GM12878 (cell line): Measurements from ENCODE around the gene MTTP. TPM values are rescaled to one million over a fixed set of nuclear protein-coding genes. Genes with fewer than 3 reads are reported as not detected.

Experiments
- ATAC-seq: fragments of 200-7000 bp; cut with Tn5 transposase; 3 replicates; pipeline ENCODE4 v1.9.1; 2020; ENCODE audit warnings: mild to moderate bottlenecking, moderate library complexity
- BruUV-seq: library from RNA; stranded (reverse); fragments of 400-500 nt; replicated peaks from 2 replicates; lab custom pipeline; 2021; lab: Mats Ljungman, UMichigan
- CTCF ChIA-PET: fragments of 300-600 bp; sonication (Branson Sonifier 250); formaldehyde crosslinking; extraction: SDS; loops from one replicate; lab custom pipeline; 2021; ENCODE audit warnings: inconsistent platforms; lab: Yijun Ruan, JAX
- POLR2A ChIA-PET: fragments of 350-600 bp; formaldehyde crosslinking; extraction: SDS; loops from one replicate; lab custom pipeline; 2021; ENCODE audit warnings: inconsistent platforms; lab: Charles Lee
- RAD21 ChIA-PET: fragments of 300-600 bp; sonication (Branson Sonifier 250); formaldehyde crosslinking; loops from one replicate; lab custom pipeline; 2023; ENCODE audit warnings: antibody characterized with exemption; ENCODE audit not compliant: unreplicated experiment; lab: Charles Lee
- SMC1A ChIA-PET: fragments of 300-600 bp; sonication (Branson Sonifier 250); formaldehyde crosslinking; loops from one replicate; lab custom pipeline; 2023; ENCODE audit not compliant: unreplicated experiment, uncharacterized antibody; lab: Charles Lee
- DNase-seq: peaks from one replicate; pipeline ENCODE4 v3.0.0-alpha.2; 2011; ENCODE audit warnings: low read depth, low spot score
- FAIRE-seq: peaks from 3 replicates; lab custom pipeline; 2011; peaks lifted over from hg19 to GRCh38; lab: Jason Lieb, UNC
- H2AFZ ChIP-seq: 2 replicates; pipeline ENCODE4 v1.6.0; 2011; ENCODE audit warnings: low read depth, low read length, control low read depth; ENCODE audit not compliant: control insufficient read depth
- H3K27ac ChIP-seq: 2 replicates; pipeline ENCODE4 v1.5.1; 2011; ENCODE audit warnings: control low read depth; ENCODE audit not compliant: control insufficient read depth, insufficient read depth
- H3K27me3 ChIP-seq, 2 experiments: replicated peaks in 1 of 2; 2 replicates each; pipeline versions ENCODE4 v1.6.0 to v1.6.1; 2011; ENCODE audit warnings: low read length in 1 of 2; ENCODE audit not compliant: control insufficient read depth in 2 of 2, insufficient read depth in 2 of 2
- H3K36me3 ChIP-seq, 2 experiments: 2 replicates each; pipeline ENCODE4 v1.5.1; 2011; ENCODE audit warnings: low read length in 1 of 2; ENCODE audit not compliant: control insufficient read depth in 2 of 2, insufficient read depth in 2 of 2
- H3K4me1 ChIP-seq: 2 replicates; pipeline ENCODE4 v1.6.1; 2011; ENCODE audit warnings: mild to moderate bottlenecking, low read length, moderate library complexity, mixed read lengths; ENCODE audit not compliant: control insufficient read depth, insufficient read depth
- H3K4me2 ChIP-seq: 2 replicates; pipeline ENCODE4 v1.6.0; 2011; ENCODE audit warnings: control low read depth; ENCODE audit not compliant: control insufficient read depth, insufficient read depth
- H3K4me3 ChIP-seq: fragments of 200-600 bp; sonication (generic); 2 replicates; pipeline ENCODE4 v1.5.1; 2016
- H3K79me2 ChIP-seq: 2 replicates; pipeline ENCODE4 v1.6.0; 2011; ENCODE audit warnings: low read length; ENCODE audit not compliant: control insufficient read depth, insufficient read depth
- H3K9ac ChIP-seq: 2 replicates; pipeline ENCODE4 v1.8.0; 2011; ENCODE audit warnings: low read length, control low read depth, mixed read lengths; ENCODE audit not compliant: control insufficient read depth, insufficient read depth
- H3K9me3 ChIP-seq: replicated peaks from 3 replicates; pipeline ENCODE4 v1.5.1; 2011; ENCODE audit warnings: mild to moderate bottlenecking, low read length; ENCODE audit not compliant: control insufficient read depth, insufficient read depth
- H4K20me1 ChIP-seq: 2 replicates; pipeline ENCODE4 v1.6.0; 2011; ENCODE audit not compliant: control insufficient read depth, insufficient read depth
- EZH2 ChIP-seq: IDR thresholded peaks from 2 replicates; pipeline ENCODE4 v1.6.1; 2012; ENCODE audit warnings: low read depth, mild to moderate bottlenecking, control low read depth, inconsistent platforms, low read length, borderline replicate concordance; ENCODE audit not compliant: control insufficient read depth
- HSF1 ChIP-seq: fragments of 150-350 bp; IDR thresholded peaks from 2 replicates; pipeline ENCODE4 v1.6.1; 2014; ENCODE audit warnings: mild to moderate bottlenecking, low read depth, low read length
- IRF3 ChIP-seq: fragments of 450-650 bp; IDR thresholded peaks from 2 replicates; pipeline ENCODE4 v1.6.1; 2014; ENCODE audit warnings: mild to moderate bottlenecking
- NFYB ChIP-seq: IDR thresholded peaks from 2 replicates; pipeline ENCODE4 v1.6.1; 2011; ENCODE audit warnings: low read depth, mild to moderate bottlenecking, low read length, improper control_type of control experiment, moderate library complexity; ENCODE audit not compliant: insufficient read depth
- NR2F1 ChIP-seq: fragments of 450-650 bp; conservative IDR thresholded peaks from 2 replicates; pipeline ENCODE4 v1.6.1; 2017; ENCODE audit warnings: mild to moderate bottlenecking
- RAD51 ChIP-seq: fragments of 450-650 bp; IDR thresholded peaks from 2 replicates; pipeline ENCODE4 v1.6.1; 2016; ENCODE audit warnings: moderate library complexity, mild to moderate bottlenecking, inconsistent platforms
- TCF3 ChIP-seq: IDR thresholded peaks from 2 replicates; pipeline ENCODE4 v1.6.1; 2012; ENCODE audit warnings: low read depth, mild to moderate bottlenecking, low read length, borderline replicate concordance; ENCODE audit not compliant: insufficient read depth
- WGBS: methylation state at CpG from one replicate; pipeline ENCODE4 v1.1.6; 2016; ENCODE audit warnings: low lambda C conversion rate; ENCODE audit not compliant: insufficient replicate concordance, insufficient coverage; ENCODE audit errors: missing lambda C conversion rate; 5-methylcytosine and 5-hydroxymethylcytosine counted together
- in situ Hi-C: fragments of 300-500 bp; cut with MboI; formaldehyde crosslinking; loops from 9 replicates; pipeline ENCODE4 v1.14.3; 2018; ENCODE audit warnings: mixed read lengths
- intact Hi-C: fragments of 100-400 bp; cut with micrococcal nuclease; formaldehyde crosslinking; loops from one replicate; pipeline ENCODE4 v1.14.2; 2022; ENCODE audit not compliant: unreplicated experiment
- polyA plus RNA-seq, 11 experiments: library from polyadenylated mRNA; depleted of rRNA in 4 of 11; unstranded in 6 of 11; stranded (reverse) in 5 of 11; fragments of >200 nt; fragmentation: Nextera tagmentation in 4 of 11; fragmentation: Illumina TruSeq in 1 of 11; extraction: Ambion mirVana in 4 of 11; extraction: Trizol in 1 of 11; gene quantifications; 1 replicate in 1 of 11; 2 replicates in 10 of 11; pipeline versions ENCODE4 v1.2.1 to v1.2.3, GENCODE V29; 2011 to 2016; ENCODE audit warnings: inconsistent platforms in 2 of 11, missing spikeins in 2 of 11, low read depth in 1 of 11
- total RNA-seq, 4 experiments: library from RNA; depleted of rRNA in 3 of 4; stranded (reverse); fragments of >200 nt in 3 of 4; fragmentation: Illumina TruSeq in 1 of 4; extraction: Trizol in 1 of 4; gene quantifications; 2 replicates each; pipeline versions ENCODE4 v1.2.1 to v1.2.3, GENCODE V29; 2013 to 2021

The MTTP gene
- total and polyA plus RNA-seq, 10 of the 15 experiments (the other 5 are each of a cell fraction or from before 2014, with no cell fraction given) = 0.08 to 2.2 (median 0.21) TPM; not detected in 1

GRCh38 chr4:99668472-99668871 lies 93.8 kb downstream of the MTTP start:
- H3K9ac ChIP-seq = no peak overlapping the region
- BruUV-seq = no TSS peak
- ChIA-PET SMC1A (no interaction called here), RAD21 (no interaction called here), POLR2A (no interaction called here), CTCF (no interaction called here)
- ATAC-seq = no peak
- H4K20me1 ChIP-seq = no peaks in the 10 kb centered on the region
- no peak overlapping the region for H3K4me2 ChIP-seq
- TF ChIP-seq TCF3 (no peak), IRF3 (no peak), HSF1 (no peak), RAD51 (no peak), EZH2 (no peak), NFYB (no peak), NR2F1 (no peak)
- no peaks in the 10 kb centered on the region for H3K4me1 ChIP-seq
- H3K79me2 ChIP-seq = no peaks in the 10 kb centered on the region
- no peak overlapping the region for H2AFZ ChIP-seq
- FAIRE-seq = no peak
- in situ Hi-C loops = no loop called here
- DNase-seq = no peak
- intact Hi-C loops = no loop called here
- H3K27me3 ChIP-seq = no peaks in the 10 kb centered on the region
- H3K36me3 ChIP-seq = no peaks in the 10 kb centered on the region
- H3K9me3 ChIP-seq = no peaks in the 10 kb centered on the region
- 5% methylated on average over 1 of the region's 1 CpG for WGBS
- no peak overlapping the region for H3K4me3 ChIP-seq
- no peak overlapping the region for H3K27ac ChIP-seq
